ENCODE measurements around the gene SLC25A17.
"Not testable (repeated sequence)": the region's sequence is repeated elsewhere in the genome, so short reads cannot be mapped to it uniquely, and the experiment has no call there.

The SLC25A17 gene

DNA sequence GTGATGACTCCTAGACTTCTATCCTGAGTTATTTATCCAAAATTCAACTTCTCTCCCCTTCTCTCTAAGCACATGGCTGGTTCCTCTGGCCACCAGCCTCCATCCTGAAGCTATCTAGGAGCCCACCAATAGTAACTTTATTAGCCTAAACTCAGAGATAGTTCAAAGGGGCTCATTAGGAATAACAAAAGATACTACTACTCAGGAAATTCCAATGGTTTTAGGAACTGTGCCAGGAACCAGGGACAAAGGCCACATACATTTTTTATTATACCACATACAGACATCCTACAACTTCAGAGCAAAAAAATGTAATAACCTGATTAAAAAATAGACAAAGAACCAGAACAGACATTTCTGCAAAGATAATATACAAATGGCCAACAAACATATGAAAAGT is 27.9 kb downstream of the SLC25A17 start:
- DNase-seq (ENCODE audit: low read depth, low spot score): peak; percentile 96
- peaks cover 25% of the 10 kb centered on the region for H3K36me3 ChIP-seq (ENCODE audit: insufficient read depth, low read length)

DNA sequence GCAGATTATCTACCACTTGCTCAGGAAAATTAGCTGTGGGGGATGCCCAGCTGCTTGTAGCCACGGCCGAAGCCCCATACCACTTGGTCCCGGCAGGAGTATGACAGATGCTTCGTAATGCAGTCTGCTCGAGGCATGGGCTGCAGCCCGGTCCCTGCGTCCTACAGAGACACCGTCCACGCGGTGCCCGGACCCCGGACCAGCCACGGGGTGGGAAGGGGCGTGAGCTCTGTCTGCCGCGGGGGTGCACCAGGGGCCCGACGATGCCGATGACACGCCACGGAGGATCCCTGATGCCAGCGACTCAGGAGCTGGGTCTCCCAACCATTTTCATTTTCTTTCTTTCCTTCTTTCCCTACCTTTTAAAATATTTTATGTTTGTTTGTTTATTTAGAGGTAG is 30.0 kb downstream of the SLC25A17 start:
- TF ChIP-seq FOXP2 (optimal IDR thresholded peaks at IDR 0.05; ENCODE audit: control extremely low read depth, extremely low read length, insufficient read depth): no peak
- Histone ChIP-seq H3K9me3 (ENCODE audit: low read depth, low read length) (no peaks in the 10 kb centered on the region), H3K9ac (ENCODE audit: insufficient read length) (no peak overlapping the region), H3K4me3 (no peak overlapping the region), H3K27ac (no peak overlapping the region), H3K36me3 (ENCODE audit: insufficient read depth, low read length) (peaks cover 25% of the 10 kb centered on the region)
- no peak for DNase-seq (ENCODE audit: low read depth, low spot score)

More for the DNA sequence above, 27.9 kb downstream of the SLC25A17 start:
- peak overlapping the region; percentile 90 for H3K27ac ChIP-seq
- no peak overlapping the region for H3K9ac ChIP-seq (ENCODE audit: insufficient read length)
- H3K4me3 ChIP-seq: peak overlapping the region; percentile 40
- H3K9me3 ChIP-seq (ENCODE audit: low read depth, low read length): no peaks in the 10 kb centered on the region
- no peak for TF ChIP-seq FOXP2 (optimal IDR thresholded peaks at IDR 0.05; ENCODE audit: control extremely low read depth, extremely low read length, insufficient read depth)
- TF ChIP-seq EZH2 (IDR thresholded peaks at IDR 0.05): no peak
- TF ChIP-seq POLR2AphosphoS5 (IDR thresholded peaks at IDR 0.05; ENCODE audit: borderline replicate concordance, low read depth, low read length): peak; percentile 35; the same call in 1 of the 2 replicates

DNA sequence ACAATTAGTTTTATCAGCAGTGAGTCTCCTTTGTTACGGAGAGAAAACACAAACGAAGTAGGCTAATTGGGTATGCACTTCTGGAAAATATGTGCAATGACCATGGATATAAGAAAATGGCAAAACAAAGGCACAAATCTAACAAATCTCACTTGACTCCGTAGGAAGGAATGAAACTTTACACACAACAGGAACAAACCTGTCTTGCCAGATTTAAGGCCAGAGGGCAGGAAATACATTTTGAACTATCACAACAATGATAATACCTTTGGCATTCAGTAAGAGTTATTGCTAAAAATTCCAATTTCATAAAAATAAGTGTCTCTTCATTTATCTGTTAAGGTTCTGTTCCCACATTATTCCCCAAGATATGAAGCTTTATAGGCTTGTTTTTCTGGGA is 36.6 kb downstream of the SLC25A17 start:
- no peak for DNase-seq (ENCODE audit: low read depth, low spot score)

DNA sequence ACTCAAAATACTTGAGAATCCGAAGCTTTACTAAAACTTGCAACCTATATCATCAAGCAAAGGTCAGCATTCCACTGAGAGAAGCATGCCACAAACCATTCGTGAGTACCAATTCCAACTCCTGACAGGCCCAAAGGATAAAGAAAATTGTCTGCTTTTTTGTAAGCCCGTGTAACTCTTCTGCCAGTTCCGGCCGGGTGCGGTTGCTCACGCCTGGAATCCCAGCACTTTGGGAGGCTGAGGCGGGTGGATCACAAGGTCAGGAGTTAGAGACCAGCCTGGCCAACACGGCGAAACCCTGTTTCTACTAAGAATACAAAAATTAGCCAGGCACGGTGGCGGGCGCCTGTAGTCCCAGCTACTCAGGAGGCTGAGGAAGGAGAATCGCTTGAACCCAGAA is 37.4 kb downstream of the SLC25A17 start:
- not testable (repeated sequence) for H3K9ac ChIP-seq (ENCODE audit: insufficient read length); H3K4me3 ChIP-seq; H3K27ac ChIP-seq; H3K9me3 ChIP-seq (ENCODE audit: low read depth, low read length); DNase-seq (ENCODE audit: low read depth, low spot score)
- peaks cover 19% of the 10 kb centered on the region for H3K36me3 ChIP-seq (ENCODE audit: insufficient read depth, low read length)

More for the DNA sequence above, 36.6 kb downstream of the SLC25A17 start:
- peaks cover 17% of the 10 kb centered on the region for H3K36me3 ChIP-seq (ENCODE audit: insufficient read depth, low read length)
- H3K27ac ChIP-seq: no peak overlapping the region
- TF ChIP-seq FOXP2 (optimal IDR thresholded peaks at IDR 0.05; ENCODE audit: control extremely low read depth, extremely low read length, insufficient read depth) (no peak), POLR2AphosphoS5 (IDR thresholded peaks at IDR 0.05; ENCODE audit: borderline replicate concordance, low read depth, low read length) (no peak), EZH2 (IDR thresholded peaks at IDR 0.05) (no peak)
- no peak overlapping the region for H3K9ac ChIP-seq (ENCODE audit: insufficient read length)
- no peaks in the 10 kb centered on the region for H3K9me3 ChIP-seq (ENCODE audit: low read depth, low read length)
- H3K4me3 ChIP-seq: no peak overlapping the region

DNA sequence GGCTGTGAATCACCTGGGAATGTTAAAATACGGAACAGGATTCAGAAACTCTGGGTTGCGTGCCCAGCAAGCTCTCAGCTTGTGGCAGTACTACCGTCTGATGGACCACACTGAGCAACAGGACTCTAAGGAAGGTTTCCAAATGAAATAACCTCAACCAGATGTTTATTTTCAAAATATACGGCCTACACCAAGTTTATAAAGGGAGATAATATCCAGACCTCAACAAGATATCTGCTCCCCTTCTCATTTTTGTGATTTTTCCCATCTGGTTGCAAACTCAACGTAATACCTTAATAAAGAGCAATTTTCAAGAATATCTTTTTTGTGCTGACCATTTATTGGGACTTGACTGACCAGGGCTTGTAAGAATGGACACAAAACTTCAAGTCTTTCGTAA is 49.4 kb downstream of the SLC25A17 start:
- no peak for DNase-seq (ENCODE audit: low read depth, low spot score)
- Histone ChIP-seq H3K27ac (no peak overlapping the region), H3K9me3 (ENCODE audit: low read depth, low read length) (no peaks in the 10 kb centered on the region), H3K9ac (ENCODE audit: insufficient read length) (no peak overlapping the region), H3K4me3 (no peak overlapping the region), H3K36me3 (ENCODE audit: insufficient read depth, low read length) (peaks cover 40% of the 10 kb centered on the region)
- TF ChIP-seq POLR2AphosphoS5 (IDR thresholded peaks at IDR 0.05; ENCODE audit: borderline replicate concordance, low read depth, low read length) (no peak), EZH2 (IDR thresholded peaks at IDR 0.05) (no peak), FOXP2 (optimal IDR thresholded peaks at IDR 0.05; ENCODE audit: control extremely low read depth, extremely low read length, insufficient read depth) (no peak)

DNA sequence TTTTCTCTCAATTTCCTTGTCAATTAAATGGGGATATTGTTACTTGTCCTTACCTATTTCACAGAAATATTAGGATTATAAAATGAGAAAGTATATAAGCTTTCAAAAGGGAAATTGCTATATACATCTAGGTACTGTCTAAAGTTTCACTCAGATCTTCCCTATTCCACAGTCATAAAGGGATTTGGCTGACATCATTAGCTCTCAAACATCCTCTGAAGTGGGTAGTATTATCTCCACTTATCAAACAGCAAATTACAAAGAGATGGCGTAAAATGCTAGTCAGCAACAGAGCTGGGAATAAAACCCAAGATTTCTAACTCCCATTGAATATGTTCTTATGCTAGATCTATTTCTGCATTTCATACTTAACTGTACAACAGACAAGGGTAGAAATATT is 50.9 kb downstream of the SLC25A17 start:
- no peak for TF ChIP-seq EZH2 (IDR thresholded peaks at IDR 0.05)
- TF ChIP-seq FOXP2 (optimal IDR thresholded peaks at IDR 0.05; ENCODE audit: control extremely low read depth, extremely low read length, insufficient read depth): no peak
- no peak for TF ChIP-seq POLR2AphosphoS5 (IDR thresholded peaks at IDR 0.05; ENCODE audit: borderline replicate concordance, low read depth, low read length)
- no peak for DNase-seq (ENCODE audit: low read depth, low spot score)
- H3K27ac ChIP-seq: no peak overlapping the region
- no peaks in the 10 kb centered on the region for H3K9me3 ChIP-seq (ENCODE audit: low read depth, low read length)
- no peak overlapping the region for H3K9ac ChIP-seq (ENCODE audit: insufficient read length)
- H3K4me3 ChIP-seq: no peak overlapping the region
- peaks cover 32% of the 10 kb centered on the region for H3K36me3 ChIP-seq (ENCODE audit: insufficient read depth, low read length)

DNA sequence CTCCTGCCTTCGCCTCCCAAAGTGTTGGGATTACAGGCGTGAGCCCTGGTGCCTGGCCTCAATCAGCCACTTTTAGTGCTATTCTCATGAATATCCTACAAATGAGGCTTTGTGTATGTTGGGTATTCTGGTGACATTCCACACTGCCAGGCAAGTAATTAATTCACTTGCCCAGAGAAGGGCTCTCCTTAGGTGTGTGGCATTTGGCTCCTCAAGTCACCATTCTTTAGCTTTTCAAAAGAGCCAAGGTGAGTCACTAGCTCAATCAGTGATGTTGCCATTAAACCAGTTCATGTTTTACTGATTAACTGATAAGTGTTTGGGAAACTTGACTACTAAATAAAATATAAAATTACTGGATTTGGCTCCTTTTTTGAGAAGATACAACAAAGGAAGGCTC is 52.2 kb downstream of the SLC25A17 start:
- Histone ChIP-seq H3K9me3 (ENCODE audit: low read depth, low read length) (no peaks in the 10 kb centered on the region), H3K27ac (no peak overlapping the region), H3K9ac (ENCODE audit: insufficient read length) (no peak overlapping the region), H3K4me3 (no peak overlapping the region), H3K36me3 (ENCODE audit: insufficient read depth, low read length) (peaks cover 31% of the 10 kb centered on the region)
- no peak for DNase-seq (ENCODE audit: low read depth, low spot score)
- TF ChIP-seq POLR2AphosphoS5 (IDR thresholded peaks at IDR 0.05; ENCODE audit: borderline replicate concordance, low read depth, low read length) (no peak), FOXP2 (optimal IDR thresholded peaks at IDR 0.05; ENCODE audit: control extremely low read depth, extremely low read length, insufficient read depth) (no peak), EZH2 (IDR thresholded peaks at IDR 0.05) (no peak)

DNA sequence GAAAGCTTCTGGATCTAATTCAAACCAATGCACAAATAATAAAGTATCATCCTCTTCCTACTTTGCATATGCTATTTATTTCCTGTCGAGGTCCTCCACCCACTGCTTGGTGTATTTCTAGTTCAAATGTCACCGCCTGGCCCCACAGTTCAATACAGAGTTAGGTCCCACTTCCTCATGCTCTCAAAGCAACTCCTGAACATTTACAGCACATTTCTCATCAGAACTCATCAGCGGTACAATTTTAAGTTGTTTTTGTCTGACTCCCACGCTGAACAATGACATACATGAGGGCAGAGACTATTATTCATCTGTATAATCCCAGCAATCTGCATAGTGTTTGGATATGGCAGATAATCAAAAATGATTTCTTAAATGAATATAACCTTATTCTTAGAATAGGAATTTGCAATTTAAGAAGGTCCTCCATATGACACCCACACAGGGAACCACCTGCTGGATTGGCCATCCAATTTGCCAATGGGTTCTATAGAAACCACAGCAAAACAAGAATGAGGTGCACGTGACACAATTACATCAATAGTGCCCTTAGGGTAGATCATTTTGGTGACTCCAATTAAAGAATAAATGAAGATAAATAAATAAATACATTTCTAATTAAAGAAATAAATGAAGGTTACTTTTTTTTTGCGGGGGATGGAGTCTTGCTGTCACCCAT is 54.2 kb downstream of the SLC25A17 start:
- no peak for DNase-seq (ENCODE audit: low read depth, low spot score)
- Histone ChIP-seq H3K4me3 (no peak overlapping the region), H3K9ac (ENCODE audit: insufficient read length) (no peak overlapping the region), H3K36me3 (ENCODE audit: insufficient read depth, low read length) (peaks cover 14% of the 10 kb centered on the region), H3K9me3 (ENCODE audit: low read depth, low read length) (no peaks in the 10 kb centered on the region), H3K27ac (no peak overlapping the region)
- no peak for TF ChIP-seq POLR2AphosphoS5 (IDR thresholded peaks at IDR 0.05; ENCODE audit: borderline replicate concordance, low read depth, low read length)
- TF ChIP-seq FOXP2 (optimal IDR thresholded peaks at IDR 0.05; ENCODE audit: control extremely low read depth, extremely low read length, insufficient read depth): no peak
- no peak for TF ChIP-seq EZH2 (IDR thresholded peaks at IDR 0.05)

DNA sequence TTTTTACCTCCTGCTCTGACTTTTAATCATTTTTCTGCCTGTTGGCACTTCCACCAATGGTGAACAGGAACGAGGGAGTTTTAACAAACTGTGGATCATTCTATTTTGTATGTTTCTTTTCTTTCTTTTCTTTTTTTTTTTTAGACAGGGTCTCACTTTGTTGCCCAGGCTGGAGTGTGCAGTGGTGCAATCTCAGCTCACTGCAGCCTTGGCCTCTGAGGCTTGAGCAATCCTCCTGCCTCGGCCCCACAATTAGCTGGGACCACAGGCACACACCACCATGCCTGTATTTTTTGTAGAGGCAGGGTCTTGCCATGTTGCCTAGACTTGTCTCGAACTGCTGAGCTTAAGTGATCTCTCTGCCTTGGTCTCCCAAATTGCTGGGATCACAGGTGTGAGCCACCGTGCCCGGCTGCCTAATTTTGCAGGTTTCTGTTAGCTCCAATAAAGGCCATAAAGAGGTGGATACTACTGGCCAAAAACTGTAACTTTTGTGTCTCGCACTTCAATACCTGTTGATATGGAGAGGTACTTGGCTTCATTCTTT is 59.8 kb downstream of the SLC25A17 start:
- no peak for DNase-seq (ENCODE audit: low read depth, low spot score)

DNA sequence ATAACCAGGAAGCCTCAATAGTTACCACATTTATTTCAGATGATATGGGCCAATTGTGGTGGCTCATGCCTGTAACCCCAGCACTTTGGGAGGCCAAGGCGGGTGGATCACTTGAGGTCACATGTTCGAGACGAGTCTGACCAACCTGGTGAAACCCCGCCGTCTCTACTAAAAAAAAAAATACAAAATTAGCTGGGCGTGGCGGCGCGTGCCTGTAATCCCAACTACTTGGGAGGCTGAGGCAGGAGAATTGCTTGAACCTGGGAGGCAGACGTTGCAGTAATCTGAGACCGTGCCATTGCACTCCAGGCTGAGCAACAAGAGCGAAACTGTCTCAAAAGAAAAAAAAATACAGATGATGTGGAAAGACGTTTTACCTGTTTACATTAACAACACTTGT is 60.3 kb downstream of the SLC25A17 start:
- not testable (repeated sequence) for H3K36me3 ChIP-seq (ENCODE audit: insufficient read depth, low read length); H3K4me3 ChIP-seq; DNase-seq (ENCODE audit: low read depth, low spot score); H3K27ac ChIP-seq; H3K9me3 ChIP-seq (ENCODE audit: low read depth, low read length); H3K9ac ChIP-seq (ENCODE audit: insufficient read length)

More for the DNA sequence above, 59.8 kb downstream of the SLC25A17 start:
- no peaks in the 10 kb centered on the region for H3K36me3 ChIP-seq (ENCODE audit: insufficient read depth, low read length)
- TF ChIP-seq POLR2AphosphoS5 (IDR thresholded peaks at IDR 0.05; ENCODE audit: borderline replicate concordance, low read depth, low read length) (no peak), EZH2 (IDR thresholded peaks at IDR 0.05) (no peak), FOXP2 (optimal IDR thresholded peaks at IDR 0.05; ENCODE audit: control extremely low read depth, extremely low read length, insufficient read depth) (no peak)
- no peak overlapping the region for H3K4me3 ChIP-seq
- H3K27ac ChIP-seq: no peak overlapping the region
- H3K9ac ChIP-seq (ENCODE audit: insufficient read length): no peak overlapping the region
- no peaks in the 10 kb centered on the region for H3K9me3 ChIP-seq (ENCODE audit: low read depth, low read length)

Measured in SK-N-MC (cell line).